ENCODE results near the gene NHS.
A peak's percentile ranks its signal among the peaks of the same experiment; 100 is the strongest.

NHS gene

GRCh38 chrX:17750436-17750835, 375.4 kb downstream of the NHS start:
- no peak for TF ChIP-seq CTCF (conservative IDR thresholded peaks at IDR 0.05; ENCODE audit: control insufficient read depth, insufficient read depth, low read depth, low read length)
- DNase-seq (ENCODE audit: low read depth), result peak; percentile 21
- H3K4me3 ChIP-seq (ENCODE audit: control insufficient read depth, low read depth, low read length), result no peak overlapping the region

GRCh38 chrX:17758382-17758781, 383.4 kb downstream of the NHS start:
- no peak for DNase-seq (ENCODE audit: low read depth)
- H3K4me3 ChIP-seq (ENCODE audit: control insufficient read depth, low read depth, low read length), result no peak overlapping the region
- TF ChIP-seq CTCF (conservative IDR thresholded peaks at IDR 0.05; ENCODE audit: control insufficient read depth, insufficient read depth, low read depth, low read length), result no peak

- H3K4me3 ChIP-seq (ENCODE audit: control insufficient read depth, low read depth, low read length), result no peak overlapping the region
- TF ChIP-seq CTCF (conservative IDR thresholded peaks at IDR 0.05; ENCODE audit: control insufficient read depth, insufficient read depth, low read depth, low read length), result no peak
- no peak for DNase-seq (ENCODE audit: low read depth)
Observed at GRCh38 chrX:17759990-17760389, 385.0 kb downstream of the NHS start.

GRCh38 chrX:17767734-17768133, 392.7 kb downstream of the NHS start:
- H3K4me3 ChIP-seq (ENCODE audit: control insufficient read depth, low read depth, low read length), result no peak overlapping the region
- DNase-seq (ENCODE audit: low read depth), result no peak
- TF ChIP-seq CTCF (conservative IDR thresholded peaks at IDR 0.05; ENCODE audit: control insufficient read depth, insufficient read depth, low read depth, low read length), result no peak

GRCh38 chrX:17768997-17769396, 394.0 kb downstream of the NHS start:
- DNase-seq (ENCODE audit: low read depth), result no peak
- no peak overlapping the region for H3K4me3 ChIP-seq (ENCODE audit: control insufficient read depth, low read depth, low read length)
- no peak for TF ChIP-seq CTCF (conservative IDR thresholded peaks at IDR 0.05; ENCODE audit: control insufficient read depth, insufficient read depth, low read depth, low read length)

- DNase-seq (ENCODE audit: low read depth), result no peak
- TF ChIP-seq CTCF (conservative IDR thresholded peaks at IDR 0.05; ENCODE audit: control insufficient read depth, insufficient read depth, low read depth, low read length), result no peak
Observed at GRCh38 chrX:17769701-17770269, 394.8 kb downstream of the NHS start.

More at GRCh38 chrX:17769701-17770269, 394.8 kb downstream of the NHS start:
- H3K4me3 ChIP-seq (ENCODE audit: control insufficient read depth, low read depth, low read length), result no peak overlapping the region

All from fibroblast of mammary gland (primary cell).